DOHH2 (cell line): Measurements from ENCODE around the gene LRRC58.

Experiments
- CTCF ChIP-seq: fragments of 200-600 bp; sonication (generic); IDR thresholded peaks from one replicate; pipeline ENCODE4 v1.5.1; 2014; ENCODE audit warnings: antibody characterized with exemption, mild to moderate bottlenecking, low read depth, low read length; ENCODE audit not compliant: poor library complexity, severe bottlenecking
- EZH2phosphoT487 ChIP-seq: fragments of 200-600 bp; sonication (generic); IDR thresholded peaks from 2 replicates; pipeline ENCODE4 v1.6.1; 2017; ENCODE audit warnings: borderline replicate concordance, mild to moderate bottlenecking, antibody characterized with exemption, low read length, moderate library complexity, mixed read lengths

- TF ChIP-seq CTCF (no peak), EZH2phosphoT487 (no peak)
Observed at GRCh38 chr3:120304616-120305015, 44.5 kb downstream of the LRRC58 start.
